ENCODE results near the gene FATE1.

- TF ChIP-seq, protein P1, sequence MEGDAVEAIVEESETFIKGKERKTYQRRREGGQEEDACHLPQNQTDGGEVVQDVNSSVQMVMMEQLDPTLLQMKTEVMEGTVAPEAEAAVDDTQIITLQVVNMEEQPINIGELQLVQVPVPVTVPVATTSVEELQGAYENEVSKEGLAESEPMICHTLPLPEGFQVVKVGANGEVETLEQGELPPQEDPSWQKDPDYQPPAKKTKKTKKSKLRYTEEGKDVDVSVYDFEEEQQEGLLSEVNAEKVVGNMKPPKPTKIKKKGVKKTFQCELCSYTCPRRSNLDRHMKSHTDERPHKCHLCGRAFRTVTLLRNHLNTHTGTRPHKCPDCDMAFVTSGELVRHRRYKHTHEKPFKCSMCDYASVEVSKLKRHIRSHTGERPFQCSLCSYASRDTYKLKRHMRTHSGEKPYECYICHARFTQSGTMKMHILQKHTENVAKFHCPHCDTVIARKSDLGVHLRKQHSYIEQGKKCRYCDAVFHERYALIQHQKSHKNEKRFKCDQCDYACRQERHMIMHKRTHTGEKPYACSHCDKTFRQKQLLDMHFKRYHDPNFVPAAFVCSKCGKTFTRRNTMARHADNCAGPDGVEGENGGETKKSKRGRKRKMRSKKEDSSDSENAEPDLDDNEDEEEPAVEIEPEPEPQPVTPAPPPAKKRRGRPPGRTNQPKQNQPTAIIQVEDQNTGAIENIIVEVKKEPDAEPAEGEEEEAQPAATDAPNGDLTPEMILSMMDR (IDR thresholded peaks at IDR 0.05 in 8 of 11, conservative IDR thresholded peaks at IDR 0.05 in 3 of 11) = no peak
- TF ChIP-seq POLR2AphosphoS5 (IDR thresholded peaks at IDR 0.05) (no peak), POLR2A (IDR thresholded peaks at IDR 0.05) (no peak)
These were observed 19.4 kb downstream of the FATE1 start for GRCh38 chrX:151735219-151735618.

All from spleen (tissue), 7 donors.